Measurements from ENCODE around the gene FANK1.
"Not testable (repeated sequence)": the region's sequence is repeated elsewhere in the genome, so short reads cannot be mapped to it uniquely, and the experiment has no call there.

FANK1 gene

GRCh38 chr10:125896088-125896934, at the start of gene FANK1:
Gene FANK1, plus strand, starts transcription at chr10:125896564. Its CDS starts 79 bp downstream, at chr10:125896643.
- not testable (repeated sequence) for H3K36me3 Mint-ChIP-seq, H3K9me3 Mint-ChIP-seq
- H3K27ac Mint-ChIP-seq: peak within 1 kb of the TSS; percentile 88
- peak within 1 kb of the TSS; percentile 93 to 94 for H3K4me3 Mint-ChIP-seq
- H3K4me1 Mint-ChIP-seq: peaks cover 10 to 24% of the 10 kb centered on the region in 2 donors
- peak; percentile 83 for DNase-seq
- H3K27me3 Mint-ChIP-seq: peaks cover 9 to 16% of the 10 kb centered on the region in 2 donors
- peak; percentile 85 to 86 for ATAC-seq (replicated peaks)

GRCh38 chr10:125846894-125847293, 49.5 kb upstream of the FANK1 start:
- Mint-ChIP-seq H3K27me3 (no peaks in the 10 kb centered on the region), H3K9me3 (no peaks in the 10 kb centered on the region), H3K4me1 (no peaks in the 10 kb centered on the region), H3K27ac (no peak overlapping the region), H3K4me3 (no peak overlapping the region), H3K36me3 (peaks cover 35 to 42% of the 10 kb centered on the region in 2 donors)
- ATAC-seq (replicated peaks) (no peak), DNase-seq (no peak)

- Mint-ChIP-seq H3K36me3 (peaks cover 32 to 47% of the 10 kb centered on the region in 2 donors), H3K27ac (no peak overlapping the region), H3K4me3 (no peak overlapping the region), H3K4me1 (no peaks in the 10 kb centered on the region), H3K9me3 (no peaks in the 10 kb centered on the region), H3K27me3 (no peaks in the 10 kb centered on the region)
- no peak for DNase-seq
- no peak for ATAC-seq (replicated peaks)
Observed at GRCh38 chr10:125848371-125848770, 48.0 kb upstream of the FANK1 start.

- no peak overlapping the region for H3K4me3 Mint-ChIP-seq
- H3K36me3 Mint-ChIP-seq: peaks cover 34 to 48% of the 10 kb centered on the region in 2 donors
- no peaks in the 10 kb centered on the region for H3K27me3 Mint-ChIP-seq
- no peak for DNase-seq
- H3K4me1 Mint-ChIP-seq: no peaks in the 10 kb centered on the region
- H3K27ac Mint-ChIP-seq: no peak overlapping the region
- no peak for ATAC-seq (replicated peaks)
- H3K9me3 Mint-ChIP-seq: no peaks in the 10 kb centered on the region
Observed at GRCh38 chr10:125848857-125849256, 47.5 kb upstream of the FANK1 start.

GRCh38 chr10:125849448-125849847, 46.9 kb upstream of the FANK1 start:
- H3K27ac Mint-ChIP-seq: no peak overlapping the region
- H3K4me3 Mint-ChIP-seq: no peak overlapping the region
- H3K4me1 Mint-ChIP-seq: no peaks in the 10 kb centered on the region
- H3K27me3 Mint-ChIP-seq: no peaks in the 10 kb centered on the region
- H3K36me3 Mint-ChIP-seq: peaks cover 36 to 49% of the 10 kb centered on the region in 2 donors
- no peaks in the 10 kb centered on the region for H3K9me3 Mint-ChIP-seq
- no peak for ATAC-seq (replicated peaks)
- no peak for DNase-seq

- Mint-ChIP-seq H3K4me3 (no peak overlapping the region), H3K9me3 (no peaks in the 10 kb centered on the region), H3K36me3 (peaks cover 39 to 48% of the 10 kb centered on the region in 2 donors), H3K27me3 (no peaks in the 10 kb centered on the region), H3K27ac (no peak overlapping the region), H3K4me1 (no peaks in the 10 kb centered on the region)
- ATAC-seq (replicated peaks) (no peak), DNase-seq (no peak)
Observed at GRCh38 chr10:125850766-125851731, 45.3 kb upstream of the FANK1 start.

GRCh38 chr10:125852487-125852886, 43.9 kb upstream of the FANK1 start:
- H3K27me3 Mint-ChIP-seq: no peaks in the 10 kb centered on the region
- no peak for DNase-seq

GRCh38 chr10:125857185-125857760, 39.1 kb upstream of the FANK1 start:
- Mint-ChIP-seq H3K4me1 (no peaks in the 10 kb centered on the region), H3K4me3 (no peak overlapping the region), H3K9me3 (no peaks in the 10 kb centered on the region), H3K27me3 (no peaks in the 10 kb centered on the region), H3K27ac (no peak overlapping the region), H3K36me3 (peaks cover 16 to 17% of the 10 kb centered on the region in 2 donors)
- ATAC-seq (replicated peaks) (no peak), DNase-seq (no peak)

More at GRCh38 chr10:125852487-125852886, 43.9 kb upstream of the FANK1 start:
- Mint-ChIP-seq H3K4me1 (no peaks in the 10 kb centered on the region), H3K36me3 (peaks cover 30 to 38% of the 10 kb centered on the region in 2 donors), H3K4me3 (no peak overlapping the region), H3K27ac (no peak overlapping the region), H3K9me3 (no peaks in the 10 kb centered on the region)
- ATAC-seq (replicated peaks): no peak

- Mint-ChIP-seq H3K4me1 (no peaks in the 10 kb centered on the region), H3K4me3 (no peak overlapping the region), H3K27ac (no peak overlapping the region), H3K27me3 (no peaks in the 10 kb centered on the region), H3K9me3 (no peaks in the 10 kb centered on the region), H3K36me3 (peaks cover 7% of the 10 kb centered on the region in 2 donors)
- DNase-seq (no peak), ATAC-seq (replicated peaks) (no peak)
Observed at GRCh38 chr10:125859128-125859817, 37.1 kb upstream of the FANK1 start.

- Mint-ChIP-seq H3K4me1 (no peaks in the 10 kb centered on the region), H3K9me3 (no peaks in the 10 kb centered on the region), H3K4me3 (no peak overlapping the region), H3K27ac (no peak overlapping the region), H3K36me3 (peaks cover 8 to 17% of the 10 kb centered on the region in 2 donors), H3K27me3 (no peaks in the 10 kb centered on the region)
- ATAC-seq (replicated peaks): no peak
- DNase-seq: no peak
Observed at GRCh38 chr10:125865120-125865519, 31.2 kb upstream of the FANK1 start.

GRCh38 chr10:125866421-125867029, 29.8 kb upstream of the FANK1 start:
- peaks cover 8 to 17% of the 10 kb centered on the region in 2 donors for H3K36me3 Mint-ChIP-seq
- ATAC-seq (replicated peaks): no peak
- H3K27me3 Mint-ChIP-seq: no peaks in the 10 kb centered on the region
- H3K4me3 Mint-ChIP-seq: no peak overlapping the region
- no peak overlapping the region for H3K27ac Mint-ChIP-seq
- no peaks in the 10 kb centered on the region for H3K9me3 Mint-ChIP-seq
- no peak for DNase-seq
- no peaks in the 10 kb centered on the region for H3K4me1 Mint-ChIP-seq

GRCh38 chr10:125868372-125868975, 27.9 kb upstream of the FANK1 start:
- H3K9me3 Mint-ChIP-seq: no peaks in the 10 kb centered on the region
- H3K27me3 Mint-ChIP-seq: no peaks in the 10 kb centered on the region
- ATAC-seq (replicated peaks): peak in 1 of 2 donors; percentile 51
- DNase-seq: no peak
- H3K4me3 Mint-ChIP-seq: no peak overlapping the region
- peaks cover 8 to 17% of the 10 kb centered on the region in 2 donors for H3K36me3 Mint-ChIP-seq
- H3K4me1 Mint-ChIP-seq: no peaks in the 10 kb centered on the region
- H3K27ac Mint-ChIP-seq: no peak overlapping the region

GRCh38 chr10:125871338-125871737, 25.0 kb upstream of the FANK1 start:
- DNase-seq (no peak), ATAC-seq (replicated peaks) (no peak)
- Mint-ChIP-seq H3K4me1 (no peaks in the 10 kb centered on the region), H3K27me3 (no peaks in the 10 kb centered on the region), H3K36me3 (peaks cover 19 to 23% of the 10 kb centered on the region in 2 donors), H3K4me3 (no peak overlapping the region), H3K27ac (no peak overlapping the region), H3K9me3 (peaks cover 0 to 3% of the 10 kb centered on the region in 2 donors)
